NCI-H2029 treated with DMSO at 0.1 percent for 48 hours (cell line): ENCODE data around the gene TARS2.

Source experiments
- DNase-seq: peaks from one replicate; lab custom pipeline; 2025; lab: John Stamatoyannopoulos, UW

TARS2 gene

DNA sequence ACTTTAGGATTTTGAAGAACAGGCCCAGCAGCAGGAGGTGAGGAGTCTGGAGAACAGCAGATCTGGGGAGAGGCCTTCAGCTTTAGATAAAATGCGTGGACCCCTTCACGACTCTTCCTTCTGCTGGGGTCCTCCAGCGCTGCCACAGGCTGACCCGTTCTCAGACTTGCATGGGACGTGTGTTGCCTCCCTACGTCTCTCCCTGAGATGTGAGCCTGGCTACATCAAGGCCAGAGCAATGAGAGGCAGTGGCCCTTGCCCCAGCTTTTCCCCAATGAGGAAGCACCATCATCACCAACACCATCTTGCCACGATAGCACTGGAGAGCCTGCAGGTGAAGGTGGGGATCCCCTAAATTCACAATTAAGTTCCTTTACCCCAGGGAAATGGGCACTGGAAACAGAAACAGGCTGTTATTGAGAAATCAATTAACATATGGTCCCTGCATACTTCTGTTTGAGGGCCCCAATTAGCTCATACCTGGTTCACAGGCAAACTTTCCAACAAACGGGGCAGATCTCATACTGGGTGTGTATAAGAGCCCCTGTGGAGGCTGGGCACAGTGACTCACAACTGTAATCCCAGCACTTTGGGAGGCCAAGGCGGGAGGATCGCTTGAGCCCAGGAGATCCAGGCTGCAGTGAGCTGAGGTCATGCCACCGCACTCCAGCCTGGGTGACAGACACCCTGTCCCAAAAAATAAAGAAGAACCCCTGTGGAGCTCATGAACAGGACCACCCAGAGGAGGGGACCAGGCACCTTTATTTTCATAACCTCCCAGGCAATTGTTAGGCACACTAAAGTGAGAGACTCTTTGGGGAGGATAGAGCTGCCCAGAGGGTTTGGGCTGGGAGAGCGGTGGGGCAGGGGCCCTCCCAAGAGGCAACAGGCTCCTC lies 49.9 kb downstream of the TARS2 start:
- DNase-seq: no peak

DNA sequence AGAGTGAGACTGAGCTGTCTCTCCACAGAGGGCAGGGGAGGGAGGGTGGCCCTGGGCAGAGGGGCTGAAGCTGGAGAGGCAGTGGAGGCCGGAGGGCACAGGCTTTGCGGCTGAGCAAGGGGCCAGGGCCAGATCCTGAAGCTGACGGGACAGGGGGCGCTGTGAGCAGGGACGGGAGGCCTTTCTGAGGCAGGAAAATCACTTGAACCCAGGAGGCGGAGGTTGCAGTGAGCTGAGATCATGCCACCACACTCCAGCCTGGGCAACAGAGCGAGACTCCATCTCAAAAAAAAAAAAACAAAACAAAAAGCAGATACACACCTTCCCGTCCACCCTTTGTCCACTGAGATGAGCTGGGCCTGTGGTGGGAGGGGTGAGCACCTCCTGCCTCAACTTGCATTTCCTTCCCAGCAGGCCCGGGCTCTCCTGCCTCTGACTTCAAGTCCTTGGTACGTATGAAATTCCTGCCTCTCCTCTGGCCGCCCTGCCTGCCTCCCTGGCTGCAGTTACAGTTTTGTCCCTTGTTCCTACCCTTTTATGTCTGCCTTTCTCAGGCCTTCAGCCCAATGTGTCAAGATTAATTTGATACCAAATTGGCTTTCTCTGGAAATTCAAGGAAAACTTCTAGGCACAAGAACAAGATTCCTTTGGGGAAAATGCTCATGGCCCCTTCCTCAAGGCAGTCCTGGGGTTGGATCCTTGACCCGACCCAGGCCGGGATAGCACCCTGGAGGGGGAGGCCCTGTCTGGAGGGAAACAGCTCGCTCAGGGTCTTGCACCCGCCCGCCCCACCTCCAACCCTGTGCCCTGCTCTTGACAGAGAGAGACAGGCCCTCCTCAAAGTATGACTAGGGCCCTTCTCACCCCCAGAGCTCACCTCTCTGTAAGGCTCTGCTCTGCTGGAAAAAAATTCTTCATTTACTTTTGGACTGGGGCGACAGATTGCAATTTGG lies 50.8 kb downstream of the TARS2 start:
- no peak for DNase-seq

GRCh38 chr1:150543500-150544143 lies 56.4 kb downstream of the TARS2 start:
- peak; percentile 56 for DNase-seq

DNA sequence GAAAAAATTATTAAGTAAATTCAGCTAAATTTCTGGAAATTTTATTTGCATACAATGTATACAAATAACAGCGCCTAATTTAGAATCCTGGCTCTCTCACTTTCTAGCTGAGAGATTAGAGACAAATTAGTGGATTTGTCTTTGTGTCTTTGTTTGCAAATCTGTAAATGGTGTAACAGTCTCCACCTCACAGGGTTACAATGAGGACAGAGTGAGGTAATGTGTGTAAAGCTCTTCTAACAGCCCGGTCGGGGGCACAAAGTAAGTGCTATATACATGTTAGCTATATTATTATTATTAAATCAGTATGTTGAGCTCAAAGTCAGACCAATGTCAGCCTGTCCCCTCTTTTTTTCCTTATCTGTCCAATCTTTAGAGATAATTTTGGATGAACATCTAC lies 57.0 kb downstream of the TARS2 start:
- peak; percentile 56 for DNase-seq

DNA sequence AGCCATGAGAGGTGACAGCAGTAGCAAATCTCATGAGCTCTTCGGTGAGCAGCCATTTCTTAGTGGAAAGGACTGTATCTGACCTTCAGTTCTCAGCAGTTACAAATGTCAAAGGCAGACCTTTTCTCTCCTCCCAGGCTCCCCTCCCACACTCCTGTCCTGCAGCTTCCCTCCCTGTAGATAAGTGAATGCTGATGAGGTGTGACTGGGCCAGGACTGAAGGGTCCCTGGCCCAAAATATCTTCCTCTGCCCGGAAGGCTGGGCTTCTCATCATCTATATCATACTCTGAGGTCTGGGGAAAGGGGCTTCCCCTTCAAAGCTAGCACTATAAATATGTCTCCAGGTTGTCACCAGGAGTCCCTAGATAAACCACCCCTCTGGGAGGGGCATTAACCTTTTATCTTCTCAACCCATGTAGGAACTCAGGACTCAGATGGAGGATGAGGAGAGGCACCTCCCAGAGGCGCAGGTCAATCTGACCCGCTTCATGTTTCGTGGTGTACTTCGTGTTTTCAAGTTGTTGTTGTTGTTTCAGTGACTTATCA lies 58.3 kb downstream of the TARS2 start:
- no peak for DNase-seq

DNA sequence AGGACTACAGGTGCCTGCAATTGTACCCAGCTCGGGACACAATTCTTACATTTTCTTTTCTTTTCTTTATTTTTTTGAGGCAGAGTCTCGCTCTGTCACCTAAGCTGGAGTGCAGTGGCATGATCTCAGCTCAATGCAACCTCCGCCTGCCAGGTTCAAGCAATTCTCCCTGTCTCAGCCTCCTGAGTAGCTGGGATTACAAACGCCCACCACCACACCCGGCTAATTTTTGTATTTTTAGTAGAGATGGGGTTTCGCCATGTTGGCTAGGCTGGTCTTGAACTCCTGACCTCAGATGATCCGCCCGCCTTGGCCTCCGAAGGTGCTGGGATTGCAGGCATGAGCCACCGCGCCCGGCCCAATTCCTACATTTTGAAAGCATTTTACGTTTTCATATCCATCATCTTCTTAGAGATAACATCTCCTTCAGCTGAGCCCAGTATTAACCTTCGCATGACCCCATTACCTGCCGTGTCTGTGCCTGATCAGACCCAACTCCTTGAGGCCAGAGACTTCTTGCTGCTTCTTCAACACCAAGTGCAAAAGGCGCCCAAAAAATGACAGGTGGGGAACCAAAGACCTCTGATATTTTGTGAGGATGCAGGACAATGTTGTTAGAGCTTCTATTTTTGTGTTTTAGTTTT lies 59.2 kb downstream of the TARS2 start:
- no peak for DNase-seq

DNA sequence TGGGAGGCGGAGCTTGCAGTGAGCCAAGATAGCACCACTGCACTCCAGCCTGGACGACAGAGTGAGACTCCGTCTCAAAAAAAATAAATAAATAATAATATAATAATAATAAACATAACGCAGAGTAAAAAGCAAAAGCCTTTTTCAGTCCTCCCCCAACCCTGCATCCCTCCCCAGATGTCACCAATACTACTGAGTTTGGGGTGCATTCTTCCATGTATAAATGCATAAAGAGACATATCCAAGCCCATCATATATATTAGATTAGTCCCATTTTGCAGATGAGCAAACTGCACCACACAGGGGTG lies 61.1 kb downstream of the TARS2 start:
- no peak for DNase-seq

DNA sequence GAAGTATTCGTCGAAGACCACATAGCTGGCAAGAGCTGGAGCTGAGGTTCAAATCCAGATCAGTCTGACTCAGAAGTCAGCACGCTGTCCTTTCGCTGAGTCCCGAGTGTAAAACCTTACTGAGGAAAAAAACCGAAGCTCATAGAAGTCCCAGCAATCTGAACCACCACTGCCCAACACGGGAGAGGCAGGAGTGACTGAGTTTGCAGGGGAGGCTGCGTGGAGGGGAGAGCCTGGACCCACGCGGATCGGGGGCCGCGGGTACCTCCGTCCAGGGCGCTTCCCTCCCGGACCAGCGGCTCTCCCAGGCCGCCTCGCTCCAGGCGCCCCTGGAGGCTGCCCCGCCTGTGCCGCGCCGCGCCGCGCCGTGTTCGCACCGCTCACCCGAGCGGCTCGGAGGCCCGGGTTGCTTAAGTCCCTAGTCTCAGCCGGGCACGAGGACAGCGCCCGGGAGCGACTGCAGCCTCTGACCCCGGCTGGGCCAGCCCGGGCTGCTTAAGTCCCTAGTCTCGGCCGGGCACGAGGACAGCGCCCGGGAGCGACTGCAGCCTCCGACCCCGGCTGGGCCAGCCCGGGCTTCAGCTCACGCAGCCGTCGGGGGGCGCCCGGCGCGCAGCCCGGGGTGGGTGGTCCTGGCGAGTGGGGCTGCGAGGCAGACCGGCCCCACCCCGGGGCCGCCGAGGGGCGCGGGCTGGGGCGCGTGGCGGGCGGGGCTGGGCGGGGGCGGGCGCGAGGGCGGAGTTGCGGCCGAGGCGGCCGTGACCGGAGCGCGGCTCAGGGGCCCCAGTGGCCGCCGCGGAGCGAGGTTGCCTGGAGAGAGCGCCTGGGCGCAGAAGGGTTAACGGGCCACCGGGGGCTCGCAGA lies 61.6 kb downstream of the TARS2 start, which contains the start of gene ADAMTSL4:
TSS of gene ADAMTSL4 (plus strand) at position 777 of the 864 bp plus-strand sequence. CDS start 2,881 bp downstream, outside the sequence.
- peak; percentile 10 for DNase-seq

GRCh38 chr1:150549496-150550221 lies 62.4 kb downstream of the TARS2 start:
- no peak for DNase-seq

DNA sequence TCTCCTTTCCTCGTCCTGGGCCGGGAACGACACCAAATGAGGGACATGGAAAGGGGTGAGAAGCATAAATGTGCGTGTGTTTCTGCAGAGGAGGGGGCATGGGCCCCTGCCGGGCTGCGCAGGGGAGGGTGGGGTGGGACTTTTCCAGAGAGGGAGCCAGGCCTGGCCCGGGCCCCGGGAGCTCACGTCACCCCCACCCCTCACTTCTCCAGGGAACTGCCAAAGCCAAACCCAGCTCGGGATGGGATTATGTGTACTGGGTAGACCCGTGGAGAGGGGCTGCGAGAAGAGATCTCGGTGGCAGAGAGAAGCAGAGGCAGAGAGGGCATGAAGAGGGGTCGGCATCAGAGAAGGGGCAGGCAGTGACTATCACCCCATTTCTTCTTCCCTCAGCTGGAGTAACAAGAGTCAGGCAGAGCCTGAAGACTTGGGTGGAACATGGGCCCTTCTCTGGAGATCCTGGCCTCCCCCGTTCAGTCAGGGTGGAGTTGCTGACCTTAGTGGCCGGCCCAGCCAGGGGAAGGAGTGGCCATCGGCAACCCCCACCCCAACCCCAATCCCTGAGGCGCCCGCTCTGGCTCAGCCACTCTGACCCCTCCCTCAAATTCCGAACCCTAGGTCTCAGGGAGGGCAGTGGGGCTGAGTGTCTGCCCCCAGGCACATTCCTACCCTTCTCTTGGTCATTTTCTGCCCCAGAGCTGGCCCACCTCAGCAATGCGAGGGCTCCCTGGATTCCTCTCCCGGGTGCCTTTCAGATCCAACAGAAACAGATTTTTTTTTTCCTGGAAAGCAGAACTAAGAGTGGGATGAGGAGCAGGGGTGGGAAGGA lies 63.2 kb downstream of the TARS2 start:
- no peak for DNase-seq

DNA sequence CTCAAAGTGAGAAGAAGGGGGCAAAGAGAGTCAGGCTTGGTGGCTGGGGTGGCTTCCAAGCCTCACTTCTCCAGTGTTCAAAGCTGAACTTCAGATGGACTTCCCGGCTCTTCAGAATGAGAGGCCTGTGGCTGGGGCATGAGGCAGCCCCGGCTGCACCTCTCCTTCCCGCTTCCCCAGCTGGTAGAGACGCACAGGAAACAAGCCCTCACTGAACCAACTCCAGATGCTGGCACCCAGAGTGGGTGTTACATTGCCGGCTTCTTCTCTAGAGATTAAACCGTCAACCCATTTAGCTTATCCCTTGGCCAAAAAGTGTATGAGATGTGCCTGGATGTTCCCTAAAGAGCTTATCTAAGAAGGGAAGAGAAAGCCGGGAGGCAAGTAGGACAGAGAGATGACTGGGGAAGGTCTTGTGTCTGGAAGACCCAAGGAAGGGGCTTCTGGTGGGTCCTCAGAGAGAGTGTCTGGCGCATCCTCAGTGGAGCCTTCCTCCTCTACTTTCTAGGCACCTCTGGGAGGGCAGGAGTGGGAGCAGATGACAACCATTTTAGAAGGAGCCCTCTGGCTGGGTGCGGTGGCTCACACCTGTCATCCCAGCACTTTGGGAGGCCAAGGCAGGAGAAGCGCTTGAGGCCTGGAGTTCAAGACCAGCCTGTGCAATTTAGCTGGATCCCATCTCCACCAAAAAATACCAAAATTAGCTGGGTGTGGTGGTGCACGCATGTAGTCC lies 64.0 kb downstream of the TARS2 start:
- no peak for DNase-seq

GRCh38 chr1:150551784-150552127 lies 64.5 kb downstream of the TARS2 start:
- DNase-seq: no peak

DNA sequence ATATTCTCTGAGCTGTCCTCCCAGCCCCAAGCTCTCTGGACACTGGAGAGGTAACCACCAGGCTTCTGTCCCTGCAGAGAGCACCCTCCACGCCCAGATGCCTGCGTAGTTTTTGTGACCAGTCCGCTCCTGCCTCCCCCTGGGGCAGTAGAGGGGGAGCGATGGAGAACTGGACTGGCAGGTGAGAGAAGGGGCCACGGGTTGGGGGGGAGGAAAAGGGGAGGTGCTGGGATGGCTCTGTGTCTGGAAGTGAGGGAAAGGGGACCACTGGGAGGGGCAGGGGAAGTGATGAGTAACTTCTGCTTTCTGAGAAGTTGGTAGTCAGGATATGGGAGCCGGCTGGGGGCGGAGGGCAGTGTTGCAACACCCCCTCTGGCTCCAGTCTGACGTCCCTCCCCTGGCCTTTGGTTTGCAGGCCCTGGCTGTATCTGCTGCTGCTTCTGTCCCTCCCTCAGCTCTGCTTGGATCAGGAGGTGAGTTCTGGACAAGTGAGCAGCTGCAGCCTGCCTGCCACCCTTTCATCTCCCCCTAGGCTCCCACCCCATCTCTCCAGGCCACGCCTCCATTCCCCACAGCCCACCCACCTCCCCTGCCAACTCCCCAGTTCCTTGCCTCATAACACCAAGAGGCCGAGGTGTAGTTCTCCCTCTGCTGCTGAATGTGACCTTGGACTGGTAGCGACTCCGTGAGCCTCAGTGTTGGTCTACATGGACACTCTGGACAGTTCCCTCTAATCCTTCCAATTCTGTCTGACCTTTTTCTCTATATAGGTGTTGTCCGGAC lies 65.1 kb downstream of the TARS2 start:
- DNase-seq: no peak

DNA sequence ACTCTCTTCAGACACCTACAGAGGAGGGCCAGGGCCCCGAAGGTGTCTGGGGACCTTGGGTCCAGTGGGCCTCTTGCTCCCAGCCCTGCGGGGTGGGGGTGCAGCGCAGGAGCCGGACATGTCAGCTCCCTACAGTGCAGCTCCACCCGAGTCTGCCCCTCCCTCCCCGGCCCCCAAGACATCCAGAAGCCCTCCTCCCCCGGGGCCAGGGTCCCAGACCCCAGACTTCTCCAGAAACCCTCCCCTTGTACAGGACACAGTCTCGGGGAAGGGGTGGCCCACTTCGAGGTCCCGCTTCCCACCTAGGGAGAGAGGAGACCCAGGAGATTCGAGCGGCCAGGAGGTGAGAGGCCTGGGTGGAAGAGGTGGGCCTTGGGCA lies 65.7 kb downstream of the TARS2 start:
- no peak for DNase-seq

DNA sequence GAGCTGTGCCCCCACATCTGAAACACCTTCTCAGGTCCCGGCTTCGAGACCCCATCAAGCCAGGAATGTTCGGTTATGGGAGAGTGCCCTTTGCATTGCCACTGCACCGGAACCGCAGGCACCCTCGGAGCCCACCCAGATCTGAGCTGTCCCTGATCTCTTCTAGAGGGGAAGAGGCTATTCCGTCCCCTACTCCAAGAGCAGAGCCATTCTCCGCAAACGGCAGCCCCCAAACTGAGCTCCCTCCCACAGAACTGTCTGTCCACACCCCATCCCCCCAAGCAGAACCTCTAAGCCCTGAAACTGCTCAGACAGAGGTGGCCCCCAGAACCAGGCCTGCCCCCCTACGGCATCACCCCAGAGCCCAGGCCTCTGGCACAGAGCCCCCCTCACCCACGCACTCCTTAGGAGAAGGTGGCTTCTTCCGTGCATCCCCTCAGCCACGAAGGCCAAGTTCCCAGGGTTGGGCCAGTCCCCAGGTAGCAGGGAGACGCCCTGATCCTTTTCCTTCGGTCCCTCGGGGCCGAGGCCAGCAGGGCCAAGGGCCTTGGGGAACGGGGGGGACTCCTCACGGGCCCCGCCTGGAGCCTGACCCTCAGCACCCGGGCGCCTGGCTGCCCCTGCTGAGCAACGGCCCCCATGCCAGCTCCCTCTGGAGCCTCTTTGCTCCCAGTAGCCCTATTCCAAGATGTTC lies 66.3 kb downstream of the TARS2 start:
- DNase-seq: no peak

DNA sequence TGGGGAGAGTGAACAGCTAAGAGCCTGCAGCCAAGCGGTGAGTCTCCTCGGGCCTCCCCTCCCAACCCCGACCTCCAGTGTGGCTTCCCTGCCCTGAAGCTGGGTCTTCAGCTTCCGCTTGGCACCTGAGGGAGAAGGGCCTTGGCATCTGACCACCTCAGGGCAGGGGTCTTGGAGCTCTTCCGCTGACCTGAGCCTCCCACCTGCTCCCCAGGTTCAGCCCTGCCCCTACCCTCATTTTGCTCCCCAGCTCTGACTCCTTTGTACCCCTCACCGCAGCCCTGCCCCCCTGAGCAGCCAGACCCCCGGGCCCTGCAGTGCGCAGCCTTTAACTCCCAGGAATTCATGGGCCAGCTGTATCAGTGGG lies 66.8 kb downstream of the TARS2 start:
- no peak for DNase-seq
